Eye (tissue), 1 donor: ENCODE data around the gene BMAL1.

ENCODE experiments used
- DNase-seq: peaks from one replicate; pipeline ENCODE4 v3.0.0-alpha.2; 2015

Gene BMAL1

DNA sequence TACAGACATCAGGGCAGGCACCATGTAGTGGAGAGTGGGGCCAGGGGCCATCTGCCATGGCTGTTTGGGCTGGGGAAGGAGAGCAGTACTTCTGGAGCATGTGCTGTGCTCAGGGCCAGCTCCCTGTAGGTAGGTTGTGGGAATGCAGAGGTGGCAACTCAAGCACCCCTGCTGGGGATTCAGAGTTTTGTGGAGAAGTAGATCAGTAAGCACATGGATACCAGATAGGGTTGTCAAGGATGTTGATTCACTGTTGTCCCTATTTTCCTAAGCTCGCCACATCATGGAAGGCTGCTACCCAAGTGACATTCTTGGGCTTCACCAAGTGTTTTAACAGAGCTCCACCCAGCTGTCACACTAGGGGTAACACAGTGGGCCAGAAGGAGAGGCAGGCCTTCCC lies 67.2 kb downstream of the BMAL1 start:
- DNase-seq, result no peak

DNA sequence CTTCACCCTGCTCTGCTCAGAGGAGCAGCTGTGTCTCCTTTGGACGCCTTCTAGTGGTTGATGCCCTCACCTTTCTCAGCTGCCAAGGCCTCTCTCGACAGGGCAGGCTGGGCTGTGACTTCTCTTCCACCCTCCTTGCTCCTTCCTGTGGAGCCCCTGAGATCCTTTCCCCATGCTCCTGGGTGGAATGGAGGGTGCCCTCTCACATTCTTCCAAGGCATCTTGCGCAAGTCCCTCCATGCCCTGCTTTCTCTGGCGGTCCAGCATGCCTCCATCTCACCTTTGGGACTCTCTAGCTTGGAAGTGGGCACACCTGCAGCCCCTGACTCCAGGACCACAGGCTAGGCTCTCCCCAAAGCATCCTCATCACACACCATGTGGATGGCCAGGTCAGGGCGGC lies 68.9 kb downstream of the BMAL1 start:
- DNase-seq, result no peak

DNA sequence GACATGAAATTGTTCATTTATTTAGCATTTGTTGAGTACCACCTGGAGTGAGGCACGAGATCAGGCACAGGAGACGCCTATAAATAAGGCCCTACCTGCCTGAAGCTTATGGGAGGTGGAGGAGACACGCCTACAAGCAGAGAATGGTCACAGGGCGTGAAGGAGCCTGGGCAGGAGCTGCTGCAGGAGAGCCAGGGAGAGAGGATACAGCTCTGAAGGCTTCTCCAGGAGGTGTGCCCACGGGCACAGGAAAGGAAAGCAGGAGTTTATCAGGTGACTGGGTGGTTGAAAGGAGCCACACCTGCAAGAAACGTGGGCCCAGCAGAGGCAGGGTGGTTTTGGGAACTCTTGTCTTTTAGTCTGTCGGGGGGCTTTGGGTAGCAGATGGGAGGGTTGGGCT lies 70.3 kb downstream of the BMAL1 start:
- DNase-seq, result no peak

DNA sequence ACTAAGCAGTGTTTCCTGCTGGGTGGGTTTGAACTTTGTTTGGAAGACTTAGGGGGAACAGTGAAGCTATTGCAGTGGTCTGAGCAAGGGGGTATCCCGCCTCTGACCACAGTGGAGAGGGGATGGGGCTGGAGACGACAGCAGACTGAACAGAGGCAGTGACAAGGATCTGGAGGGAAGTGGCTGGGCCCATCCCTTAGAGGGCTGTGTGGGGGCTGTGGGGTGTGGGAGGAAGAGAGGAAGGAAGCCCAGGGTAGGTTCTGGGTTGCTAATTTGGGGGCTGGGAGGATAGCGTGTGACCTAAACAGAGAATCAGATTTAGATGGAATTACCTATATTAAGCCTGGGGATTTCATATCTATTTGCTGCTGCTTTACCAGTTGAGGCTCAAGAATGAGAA lies 70.7 kb downstream of the BMAL1 start:
- no peak for DNase-seq

- DNase-seq, result no peak
These were observed 71.5 kb downstream of the BMAL1 start for GRCh38 chr11:13349046-13349445.

GRCh38 chr11:13349581-13349980 lies 72.0 kb downstream of the BMAL1 start:
- DNase-seq, result no peak

DNA sequence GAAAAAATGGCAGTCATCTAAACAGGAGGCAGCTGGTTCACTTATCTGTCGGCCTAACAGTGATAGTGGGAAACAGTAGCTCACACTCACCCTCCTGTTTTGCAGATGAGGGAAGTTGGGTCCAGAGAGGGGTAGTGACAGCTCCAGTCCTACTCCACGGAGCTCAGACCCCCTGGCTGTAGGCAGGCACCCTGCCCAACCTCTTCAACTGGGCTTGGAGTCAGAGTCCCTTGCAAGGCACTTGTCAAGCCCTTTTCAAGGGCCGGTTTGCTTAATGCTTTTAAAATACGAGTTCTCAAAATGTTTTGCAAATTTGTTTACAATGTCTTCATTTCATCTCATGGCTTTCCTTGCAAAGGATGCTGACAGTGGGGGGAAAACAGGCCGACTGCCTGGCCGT lies 75.1 kb downstream of the BMAL1 start:
- no peak for DNase-seq

DNA sequence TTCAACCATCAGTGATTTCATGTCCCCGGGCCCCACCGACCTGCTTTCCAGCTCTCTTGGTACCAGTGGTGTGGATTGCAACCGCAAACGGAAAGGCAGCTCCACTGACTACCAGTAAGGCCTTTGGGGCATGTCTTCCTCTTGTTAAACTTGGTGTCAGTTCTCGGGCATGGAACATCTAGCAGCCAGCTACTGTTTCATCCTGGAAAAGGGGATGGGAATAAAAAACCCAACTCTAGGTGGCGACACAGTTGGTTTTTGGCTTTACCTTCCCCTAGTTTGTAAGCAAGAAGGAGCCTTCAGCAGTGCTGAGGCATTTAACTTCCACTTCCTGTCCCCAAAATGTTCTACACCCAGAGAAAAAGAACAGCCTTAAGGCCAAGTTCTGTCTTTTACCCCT lies 76.7 kb downstream of the BMAL1 start:
- DNase-seq, result no peak

DNA sequence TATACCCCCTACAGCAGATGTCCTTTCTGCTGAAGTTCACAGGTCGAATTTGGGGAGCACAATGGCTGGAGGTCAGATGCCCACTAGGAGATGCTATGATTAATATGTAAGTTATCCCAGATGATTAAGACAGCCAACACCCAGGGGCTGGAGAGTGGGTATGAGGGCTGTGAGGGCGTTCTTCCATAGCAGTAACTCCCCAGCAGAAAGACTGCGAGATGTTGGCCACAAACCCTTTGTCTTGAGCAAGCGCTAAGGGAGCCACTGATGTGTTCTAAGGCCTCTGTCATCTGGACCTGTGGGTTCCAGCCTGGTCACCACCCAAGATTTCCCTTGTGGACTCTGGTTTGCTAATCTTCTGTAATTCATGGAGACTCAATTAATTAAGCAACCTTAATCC lies 77.6 kb downstream of the BMAL1 start:
- DNase-seq, result no peak

DNA sequence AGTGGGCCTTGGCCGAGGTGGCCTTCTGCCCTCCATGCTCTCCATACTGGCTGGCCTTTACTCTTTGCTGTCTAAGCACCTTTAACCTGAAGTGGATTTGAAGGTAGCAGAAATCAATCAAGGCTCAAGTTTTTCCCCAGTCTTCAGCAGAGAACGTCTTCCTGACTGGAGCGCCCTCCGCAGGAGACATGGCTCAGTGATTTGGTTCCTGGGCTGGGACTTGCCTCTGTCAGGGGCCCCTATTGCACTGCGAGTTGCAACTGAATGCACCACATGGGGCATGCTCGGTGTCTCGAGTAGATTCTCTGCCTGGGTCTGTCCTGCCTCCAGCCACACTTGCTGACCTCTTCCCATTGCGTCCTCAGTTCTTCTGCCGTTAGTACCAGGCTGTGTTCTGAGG lies 79.6 kb downstream of the BMAL1 start:
- DNase-seq, result no peak

DNA sequence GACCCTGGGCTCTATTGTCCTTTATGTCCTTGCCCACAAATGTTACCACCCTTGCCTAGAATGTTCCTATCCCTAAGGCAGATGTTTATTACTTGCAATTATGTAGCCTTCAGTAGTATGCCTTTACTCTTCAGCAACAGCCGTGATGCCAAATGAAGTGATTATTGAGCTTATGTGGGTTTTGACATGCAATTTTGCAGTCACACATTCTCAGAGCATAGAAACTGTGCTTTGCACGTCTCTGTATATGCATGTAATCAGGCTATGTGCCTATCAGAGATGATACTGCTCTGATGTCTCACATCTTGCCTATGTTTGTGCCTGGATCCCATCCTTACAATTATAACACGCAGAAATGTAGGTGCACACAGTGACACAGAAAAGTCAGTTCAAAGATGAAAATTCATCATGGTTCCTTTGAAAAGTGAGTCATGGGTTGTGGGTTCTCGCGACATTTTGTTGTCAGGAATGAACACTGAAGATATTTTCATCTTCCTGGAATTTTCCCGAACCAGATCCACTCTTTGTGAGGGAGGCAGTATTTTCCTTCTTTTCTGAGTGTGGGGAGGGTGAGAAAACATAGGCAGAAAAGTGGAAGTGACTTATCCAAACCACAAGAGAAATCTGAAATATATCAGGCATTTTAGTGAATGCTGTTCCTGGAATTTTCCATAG lies 81.1 kb downstream of the BMAL1 start:
- DNase-seq, result no peak

DNA sequence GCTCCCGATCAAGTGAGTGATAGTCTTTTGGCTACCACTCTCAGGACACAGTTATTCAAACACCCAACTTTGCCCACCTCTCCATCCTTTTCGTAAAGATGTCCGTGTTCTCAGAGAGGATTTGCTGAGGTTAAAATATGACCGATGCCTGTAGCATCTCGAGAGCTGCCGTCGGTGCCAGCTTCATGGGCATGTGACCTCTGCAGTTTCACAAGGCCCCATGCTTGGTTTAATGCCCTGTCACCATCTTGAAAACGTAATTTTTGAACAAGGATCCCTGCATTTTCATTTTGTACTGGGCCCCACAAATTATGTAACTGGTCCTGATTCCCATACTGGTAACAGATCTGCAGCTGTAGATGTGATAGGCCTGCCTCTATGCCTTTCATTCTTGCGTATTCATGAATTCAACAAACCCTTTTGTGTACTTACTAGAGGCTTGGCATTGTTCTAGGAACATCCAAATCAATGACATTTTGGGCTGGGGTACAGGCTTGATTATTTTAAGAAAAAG lies 85.1 kb downstream of the BMAL1 start:
- DNase-seq, result no peak

DNA sequence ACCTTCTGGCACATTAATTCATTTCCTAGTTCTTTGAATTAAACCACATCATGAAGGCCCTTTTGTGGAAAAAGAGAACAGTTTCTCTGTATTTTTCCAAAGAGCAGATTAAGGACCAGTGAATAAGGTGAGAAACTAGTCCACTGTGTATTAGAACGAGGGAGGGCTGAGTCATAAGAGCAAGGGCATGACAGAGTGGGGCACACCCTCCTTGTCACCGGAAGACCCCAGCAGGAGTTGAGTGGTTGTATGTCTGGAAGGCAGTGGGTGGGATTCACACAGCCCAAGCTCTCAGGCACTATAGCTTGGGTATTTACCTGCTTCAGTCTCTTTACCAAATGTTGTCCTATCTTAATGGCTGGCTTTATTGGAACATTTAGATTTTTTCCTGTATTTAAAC lies 86.8 kb downstream of the BMAL1 start:
- DNase-seq, result no peak

DNA sequence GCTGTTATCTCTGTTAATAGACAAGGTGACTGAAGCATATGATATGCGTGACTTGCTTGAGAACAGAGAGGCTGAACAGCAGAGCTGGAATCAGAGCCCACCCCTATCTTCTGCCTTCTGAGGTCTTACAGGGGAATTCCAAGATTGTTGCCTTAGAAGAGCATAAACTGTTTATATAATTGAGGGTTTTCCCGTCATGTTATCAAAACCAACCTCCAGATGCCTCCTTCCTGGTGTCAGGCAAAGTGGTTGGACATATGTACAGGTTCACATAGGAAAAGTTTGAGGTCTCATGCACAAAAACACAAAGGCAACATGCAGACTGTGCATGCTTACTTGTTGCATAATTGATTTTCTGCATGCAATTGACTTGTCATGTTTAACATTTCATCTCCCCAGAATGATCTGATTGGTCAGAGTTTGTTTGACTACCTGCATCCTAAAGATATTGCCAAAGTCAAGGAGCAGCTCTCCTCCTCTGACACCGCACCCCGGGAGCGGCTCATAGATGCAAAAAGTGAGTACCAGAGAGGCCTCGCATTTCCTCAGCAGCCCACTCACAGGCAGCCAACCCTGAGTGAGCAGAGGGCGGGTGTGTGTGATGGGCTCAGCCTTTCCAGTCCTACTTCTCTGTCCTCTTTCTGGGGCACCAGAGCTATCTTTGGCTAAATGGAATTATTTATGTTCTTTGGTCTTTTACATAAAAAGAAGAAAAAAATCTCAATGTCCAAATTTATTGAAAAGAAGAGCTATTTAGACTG lies 88.9 kb downstream of the BMAL1 start:
- DNase-seq, result no peak

- no peak for DNase-seq
These were observed 89.5 kb downstream of the BMAL1 start for GRCh38 chr11:13367115-13367514.

- no peak for DNase-seq
These were observed 90.5 kb downstream of the BMAL1 start for GRCh38 chr11:13368041-13368446.

GRCh38 chr11:13373216-13373615 lies 95.6 kb downstream of the BMAL1 start:
- DNase-seq, result no peak

DNA sequence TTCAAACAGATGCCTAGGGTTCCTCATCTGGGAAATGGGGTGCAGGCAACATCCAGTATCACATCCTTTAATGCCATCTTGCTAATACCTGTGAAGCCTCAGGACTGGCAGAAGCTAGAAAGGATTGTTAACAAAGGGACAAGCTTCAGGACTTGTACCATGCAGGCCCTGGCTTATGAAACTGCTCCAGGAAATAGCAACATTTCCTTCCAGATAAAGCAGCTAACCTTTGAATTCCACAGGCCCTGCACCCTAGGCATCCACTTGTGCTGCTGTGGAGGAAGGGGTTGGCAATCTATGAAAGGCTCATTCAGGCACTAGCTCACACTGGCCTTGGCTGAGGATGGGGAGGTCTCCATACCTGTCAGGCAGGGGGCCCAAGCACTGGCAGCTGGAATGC lies 98.2 kb downstream of the BMAL1 start:
- no peak for DNase-seq

DNA sequence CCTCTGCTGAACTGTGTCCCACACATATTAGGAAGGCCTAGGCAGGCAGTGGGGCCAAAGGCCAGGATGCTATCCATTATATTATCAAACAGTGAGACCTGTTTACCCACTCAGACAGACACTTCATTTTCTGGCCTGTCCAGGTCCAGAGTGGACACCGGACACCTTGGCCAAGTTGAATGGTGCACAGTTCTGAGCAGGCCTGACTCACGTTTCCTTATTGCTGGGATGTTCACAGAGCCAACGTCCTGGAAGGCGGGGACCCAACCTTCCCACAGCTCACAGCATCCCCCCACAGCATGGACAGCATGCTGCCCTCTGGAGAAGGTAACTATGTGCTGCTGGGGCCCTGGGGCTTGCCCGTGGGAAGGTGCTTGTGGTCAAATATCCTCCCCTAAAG lies 98.8 kb downstream of the BMAL1 start:
- DNase-seq, result no peak

- no peak for DNase-seq
These were observed 99.2 kb downstream of the BMAL1 start for GRCh38 chr11:13376838-13377237.

- DNase-seq, result no peak
These were observed 100.7 kb downstream of the BMAL1 start for GRCh38 chr11:13378316-13378715.

DNA sequence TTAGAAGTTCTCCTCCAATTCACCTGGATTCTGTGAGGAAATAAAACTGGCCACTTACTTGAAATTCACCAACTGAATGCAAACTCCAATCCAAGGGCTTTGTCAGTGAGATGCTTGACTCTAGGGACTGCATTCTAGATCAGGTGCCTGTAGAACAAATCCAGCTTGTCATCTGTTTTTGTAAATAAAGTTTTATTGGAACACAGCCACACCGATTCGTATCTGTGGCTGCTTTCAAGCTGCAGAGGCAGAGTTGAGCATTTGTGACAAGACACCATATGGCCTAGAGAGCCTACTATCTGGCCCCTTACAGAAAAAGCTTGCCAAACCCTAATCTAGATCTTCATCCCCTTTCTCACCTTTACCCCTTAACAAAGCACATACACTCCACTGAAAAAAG lies 103.1 kb downstream of the BMAL1 start:
- DNase-seq, result no peak

DNA sequence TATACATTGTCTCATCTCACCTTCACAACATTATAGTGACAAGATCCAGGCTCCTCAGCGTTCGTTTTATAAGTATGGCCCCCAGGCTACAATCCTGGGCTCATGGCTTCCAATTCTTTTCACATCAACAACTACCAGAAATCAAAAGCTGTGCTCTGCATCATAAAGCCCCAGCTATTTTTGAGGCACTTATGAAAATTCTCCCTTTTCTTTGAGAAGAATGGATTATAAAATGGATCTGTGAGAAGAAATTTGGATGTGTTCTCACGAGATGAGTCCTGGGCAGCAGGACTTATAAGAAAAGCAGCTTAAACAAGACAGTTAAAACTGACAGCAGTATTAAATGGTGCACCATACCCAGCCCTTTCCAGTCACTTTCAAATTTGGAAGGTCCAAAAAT lies 105.2 kb downstream of the BMAL1 start:
- DNase-seq, result no peak

DNA sequence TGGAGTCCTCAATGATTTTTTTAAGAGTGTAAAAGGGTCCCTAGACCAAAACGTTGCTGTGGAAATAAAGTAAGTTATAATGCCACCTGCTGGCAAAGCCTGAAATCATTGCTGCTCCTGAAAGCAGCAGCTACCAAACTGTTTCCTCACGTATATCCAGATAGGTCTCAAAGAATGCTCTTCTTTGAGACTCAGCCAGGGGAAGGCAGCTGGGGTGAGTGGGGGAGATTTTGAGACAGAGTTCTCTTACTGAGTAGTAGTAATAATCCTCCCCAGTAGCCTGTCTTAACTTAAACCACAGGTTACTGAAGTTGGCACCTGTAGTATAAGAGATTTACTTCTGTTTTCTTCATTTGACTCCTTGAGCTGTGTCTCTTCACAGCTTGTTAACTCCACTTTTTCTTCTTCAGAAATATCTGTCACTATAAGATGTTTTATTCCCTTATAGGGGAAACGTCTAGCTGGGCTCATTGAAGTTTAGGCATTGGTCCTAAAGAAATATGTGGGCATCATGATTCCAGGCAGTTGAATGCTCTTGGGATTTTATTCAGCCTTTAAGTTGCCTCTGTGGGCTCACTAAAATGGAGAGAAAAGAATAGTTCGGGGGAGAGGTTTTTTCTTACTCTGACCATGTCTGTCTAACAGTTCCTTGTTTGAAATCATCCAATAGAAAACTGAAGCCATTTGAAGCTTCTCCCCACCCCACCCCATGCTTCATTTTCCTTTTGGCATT lies 107.5 kb downstream of the BMAL1 start:
- peak; percentile 68 for DNase-seq
